Endothelial cell of umbilical vein (primary cell): ENCODE measurements around the gene SLC5A4. TPM values are rescaled to one million over a fixed set of nuclear protein-coding genes. Genes with fewer than 3 reads are reported as not detected.

Experiments
- BruUV-seq: library from RNA; stranded (reverse); fragments of 400-500 nt; replicated peaks from 2 replicates; lab custom pipeline; 2021; lab: Mats Ljungman, UMichigan
- CTCF ChIA-PET: fragments of 300-600, 350-600 bp; sonication (Branson Sonifier 250); formaldehyde crosslinking; loops from one replicate; lab custom pipeline; 2021; ENCODE audit warnings: antibody characterized with exemption, inconsistent platforms; lab: Charles Lee
- POLR2A ChIA-PET: fragments of 300-600, 350-600 bp; sonication (Branson Sonifier 250); formaldehyde crosslinking; loops from one replicate; lab custom pipeline; 2021; ENCODE audit warnings: antibody characterized with exemption, inconsistent platforms; lab: Charles Lee
- DNase-seq: peaks from one replicate; pipeline ENCODE4 v3.0.0-alpha.2; 2011; ENCODE audit warnings: low read depth, low spot score
- FAIRE-seq: peaks from 2 replicates; lab custom pipeline; 2011; peaks lifted over from hg19 to GRCh38; lab: Jason Lieb, UNC
- H2AFZ ChIP-seq: 2 replicates; pipeline ENCODE4 v1.6.0; 2012; ENCODE audit warnings: low read depth, low read length, control low read depth, inconsistent platforms
- H3K27ac ChIP-seq: 2 replicates; pipeline ENCODE4 v1.5.1; 2011; ENCODE audit warnings: low read depth, mild to moderate bottlenecking, control low read depth, low read length, moderate library complexity; ENCODE audit not compliant: insufficient read depth
- H3K27me3 ChIP-seq, 2 experiments: 2 replicates each; pipeline versions ENCODE4 v1.6.0 to v1.6.1; 2011; ENCODE audit warnings: low read length in 2 of 2, mixed read lengths in 1 of 2; ENCODE audit not compliant: control insufficient read depth in 2 of 2, insufficient read depth in 2 of 2
- H3K36me3 ChIP-seq, 2 experiments: 2 replicates in 1 of 2; 3 replicates in 1 of 2; pipeline ENCODE4 v1.5.1; 2011; ENCODE audit warnings: low read length in 2 of 2, mild to moderate bottlenecking in 1 of 2, moderate library complexity in 1 of 2; ENCODE audit not compliant: control insufficient read depth in 2 of 2, insufficient read depth in 2 of 2; ENCODE audit errors: extremely low read depth in 1 of 2
- H3K4me1 ChIP-seq: 3 replicates; pipeline ENCODE4 v1.5.1; 2011; ENCODE audit warnings: mild to moderate bottlenecking, low read length; ENCODE audit not compliant: control insufficient read depth, insufficient read depth; ENCODE audit errors: extremely low read depth
- H3K4me2 ChIP-seq: 2 replicates; pipeline ENCODE4 v1.6.1; 2011; ENCODE audit warnings: low read length, control low read depth, mixed read lengths; ENCODE audit not compliant: insufficient read depth
- H3K4me3 ChIP-seq, 3 experiments: fragments of 200-600 bp in 1 of 3; sonication (generic), shearing (Covaris generic) in 1 of 3; replicated peaks in 1 of 3; 2 replicates each; pipeline ENCODE4 v1.5.1; 2011 to 2016; ENCODE audit warnings: control low read depth in 3 of 3, low read length in 3 of 3, mild to moderate bottlenecking in 2 of 3, inconsistent platforms in 1 of 3, low read depth in 1 of 3, moderate library complexity in 1 of 3; ENCODE audit not compliant: insufficient read depth in 1 of 3
- H3K79me2 ChIP-seq: 2 replicates; pipeline ENCODE4 v1.6.0; 2012; ENCODE audit warnings: low read length, inconsistent platforms; ENCODE audit not compliant: control insufficient read depth, insufficient read depth
- H3K9ac ChIP-seq: replicated peaks from 2 replicates; pipeline ENCODE3; 2011; ENCODE audit warnings: low read length, control low read depth; ENCODE audit not compliant: insufficient read depth; ENCODE audit errors: extremely low read depth
- H3K9me1 ChIP-seq: replicated peaks from 3 replicates; pipeline ENCODE4 v1.6.0; 2011; ENCODE audit warnings: mild to moderate bottlenecking, low read length; ENCODE audit not compliant: control insufficient read depth, insufficient read depth; ENCODE audit errors: extremely low read depth
- H3K9me3 ChIP-seq: replicated peaks from 2 replicates; pipeline ENCODE4 v1.5.1; 2012; ENCODE audit warnings: low read length, inconsistent platforms; ENCODE audit not compliant: control insufficient read depth, insufficient read depth
- H4K20me1 ChIP-seq: replicated peaks from 2 replicates; pipeline ENCODE3; 2011; ENCODE audit warnings: mild to moderate bottlenecking, low read length; ENCODE audit not compliant: control insufficient read depth, insufficient read depth; ENCODE audit errors: extremely low read depth
- CTCF ChIP-seq, 2 donors: IDR thresholded peaks; 1 replicate in 1 of 2; 2 replicates in 1 of 2; pipeline ENCODE4 v1.5.1; 2011; ENCODE audit warnings: low read length in 2 of 2, mild to moderate bottlenecking in 2 of 2, moderate library complexity in 2 of 2, control low read depth in 1 of 2, inconsistent platforms in 1 of 2, low read depth in 1 of 2; ENCODE audit not compliant: insufficient read depth in 1 of 2; ENCODE audit errors: extremely low read depth in 1 of 2
- EZH2 ChIP-seq: IDR thresholded peaks from 2 replicates; pipeline ENCODE4 v1.6.1; 2012; ENCODE audit warnings: borderline replicate concordance, low read depth, mild to moderate bottlenecking, moderate library complexity, low read length, inconsistent platforms; ENCODE audit not compliant: severe bottlenecking
- FOS ChIP-seq: IDR thresholded peaks from 2 replicates; pipeline ENCODE4 v1.6.1; 2011; ENCODE audit warnings: mild to moderate bottlenecking, low read length, moderate library complexity, borderline replicate concordance; ENCODE audit not compliant: insufficient read depth
- GATA2 ChIP-seq: IDR thresholded peaks from 2 replicates; pipeline ENCODE4 v1.7.0; 2011; ENCODE audit warnings: low read depth, mild to moderate bottlenecking, moderate library complexity, mixed read lengths, low read length; ENCODE audit not compliant: insufficient read length, insufficient read depth
- JUN ChIP-seq: IDR thresholded peaks from 2 replicates; pipeline ENCODE4 v1.6.1; 2011; ENCODE audit warnings: borderline replicate concordance, low read depth; ENCODE audit not compliant: insufficient read length, insufficient read depth
- MYC ChIP-seq: IDR thresholded peaks from one replicate; pipeline ENCODE4 v1.6.1; 2011; ENCODE audit warnings: mild to moderate bottlenecking, low read depth, low read length
- POLR2A ChIP-seq: IDR thresholded peaks from 2 replicates; pipeline ENCODE4 v1.6.1; 2012; ENCODE audit warnings: low read depth, mild to moderate bottlenecking, control low read depth, low read length
- POLR2AphosphoS5 ChIP-seq: IDR thresholded peaks from 2 replicates; pipeline ENCODE4 v1.6.1; 2012; ENCODE audit warnings: low read depth, mild to moderate bottlenecking, control low read depth, low read length, moderate library complexity; ENCODE audit not compliant: insufficient read depth
- dilution Hi-C: fragments of 300-500 bp; cut with MboI; formaldehyde crosslinking; loops from one replicate; pipeline ENCODE4 v1.15.0; 2019; ENCODE audit warnings: low sequenced_read_pairs; ENCODE audit not compliant: extremely low pct_ligation_motif_present
- intact Hi-C: fragments of 100-400 bp; cut with micrococcal nuclease; formaldehyde crosslinking; loops from one replicate; pipeline ENCODE4 v1.10.0; 2022
- polyA plus RNA-seq, 4 experiments: library from polyadenylated mRNA; depleted of rRNA in 3 of 4; stranded (reverse) in 3 of 4; unstranded in 1 of 4; fragments of >200 nt; gene quantifications; 2 replicates each; pipeline versions ENCODE4 v1.2.1 to v1.2.3, GENCODE V29; 2011 to 2012; ENCODE audit warnings: missing spikeins in 1 of 4
- total RNA-seq: library from RNA; stranded (reverse); gene quantifications from 2 replicates; pipeline ENCODE4 v1.2.3, GENCODE V29; 2021
- TF ChIP-seq, protein P1 (sequence below): IDR thresholded peaks from 2 replicates; pipeline ENCODE4 v1.6.1; 2011; ENCODE audit not compliant: insufficient read depth, insufficient read length

The SLC5A4 gene
- total and polyA plus RNA-seq, 2 donors (not counting 3 experiments of a cell fraction or from before 2014, with no cell fraction given) = 1.5 to 2.8 TPM

GRCh38 chr22:32181043-32181442 lies 74.1 kb downstream of the SLC5A4 start:
- Histone ChIP-seq H3K79me2 (no peaks in the 10 kb centered on the region), H3K27me3 (peaks cover 2% of the 10 kb centered on the region in 2 experiments), H3K9me1 (no peaks in the 10 kb centered on the region), H3K9me3 (no peaks in the 10 kb centered on the region), H3K4me3 (no peak overlapping the region), H2AFZ (no peak overlapping the region), H3K9ac (no peak overlapping the region), H4K20me1 (no peaks in the 10 kb centered on the region), H3K36me3 (no peaks in the 10 kb centered on the region), H3K4me1 (no peaks in the 10 kb centered on the region), H3K27ac (no peak overlapping the region), H3K4me2 (no peak overlapping the region)
- FAIRE-seq (no peak), DNase-seq (no peak)
- intact Hi-C loops (no loop called here), dilution Hi-C loops (no loop called here)
- CTCF ChIA-PET = no interaction called here
- BruUV-seq = no TSS peak
- TF ChIP-seq POLR2A (no peak), CTCF (IDR thresholded peaks at IDR 0.05; ENCODE audit: extremely low read depth in 1 of 2, insufficient read depth in 1 of 2, low read depth in 1 of 2, low read length in 2 of 2) (no peak), GATA2 (no peak), POLR2AphosphoS5 (no peak), EZH2 (no peak), JUN (no peak), MYC (no peak), FOS (no peak)
- TF ChIP-seq, protein P1, sequence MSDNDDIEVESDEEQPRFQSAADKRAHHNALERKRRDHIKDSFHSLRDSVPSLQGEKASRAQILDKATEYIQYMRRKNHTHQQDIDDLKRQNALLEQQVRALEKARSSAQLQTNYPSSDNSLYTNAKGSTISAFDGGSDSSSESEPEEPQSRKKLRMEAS = no peak
- POLR2A ChIA-PET = no interaction called here
